Uterus (tissue), 2 donors: ENCODE results near the gene GSX2.

Experiments used
- POLR2A ChIP-seq, 2 donors: fragments of 450-650 bp; IDR thresholded peaks; one replicate each; pipeline ENCODE4 v1.6.1; 2016; ENCODE audit warnings: antibody characterized with exemption in 2 of 2, mild to moderate bottlenecking in 1 of 2, moderate library complexity in 1 of 2
- TF ChIP-seq, protein P1 (sequence below), 4 experiments: fragments of 200-600 bp in 2 of 4; fragments of 450-650 bp in 2 of 4; sonication (generic) in 2 of 4; IDR thresholded peaks; one replicate each; pipeline ENCODE4 v1.5.1; 2016 to 2019; ENCODE audit warnings: antibody characterized with exemption in 4 of 4, mild to moderate bottlenecking in 2 of 4, moderate library complexity in 1 of 4

DNA sequence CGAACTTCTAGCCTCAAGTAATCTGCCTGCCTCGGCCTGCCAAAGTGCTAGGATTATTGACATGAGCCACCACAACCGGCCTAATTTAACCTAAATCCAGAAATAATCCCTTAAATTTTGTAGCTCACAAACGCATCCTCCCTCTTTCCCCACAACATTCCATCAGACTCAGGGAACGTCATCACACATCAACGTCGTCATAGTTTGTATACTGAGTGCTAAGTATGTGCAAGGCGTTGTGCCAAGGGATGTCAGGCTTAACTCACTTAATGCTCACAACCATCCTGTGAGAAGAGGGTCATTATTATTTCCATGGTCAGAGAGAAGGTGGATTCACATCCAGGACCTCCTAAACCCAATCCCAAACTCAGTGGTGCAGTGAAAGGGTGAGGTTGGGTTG, 9.6 kb upstream of the GSX2 start:
- no peak for TF ChIP-seq POLR2A (IDR thresholded peaks at IDR 0.05)
- TF ChIP-seq, protein P1, sequence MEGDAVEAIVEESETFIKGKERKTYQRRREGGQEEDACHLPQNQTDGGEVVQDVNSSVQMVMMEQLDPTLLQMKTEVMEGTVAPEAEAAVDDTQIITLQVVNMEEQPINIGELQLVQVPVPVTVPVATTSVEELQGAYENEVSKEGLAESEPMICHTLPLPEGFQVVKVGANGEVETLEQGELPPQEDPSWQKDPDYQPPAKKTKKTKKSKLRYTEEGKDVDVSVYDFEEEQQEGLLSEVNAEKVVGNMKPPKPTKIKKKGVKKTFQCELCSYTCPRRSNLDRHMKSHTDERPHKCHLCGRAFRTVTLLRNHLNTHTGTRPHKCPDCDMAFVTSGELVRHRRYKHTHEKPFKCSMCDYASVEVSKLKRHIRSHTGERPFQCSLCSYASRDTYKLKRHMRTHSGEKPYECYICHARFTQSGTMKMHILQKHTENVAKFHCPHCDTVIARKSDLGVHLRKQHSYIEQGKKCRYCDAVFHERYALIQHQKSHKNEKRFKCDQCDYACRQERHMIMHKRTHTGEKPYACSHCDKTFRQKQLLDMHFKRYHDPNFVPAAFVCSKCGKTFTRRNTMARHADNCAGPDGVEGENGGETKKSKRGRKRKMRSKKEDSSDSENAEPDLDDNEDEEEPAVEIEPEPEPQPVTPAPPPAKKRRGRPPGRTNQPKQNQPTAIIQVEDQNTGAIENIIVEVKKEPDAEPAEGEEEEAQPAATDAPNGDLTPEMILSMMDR (IDR thresholded peaks at IDR 0.05) = no peak
